HG03354 (cell line): ENCODE measurements around the gene VIPR1.

Source experiments
- ATAC-seq: cut with Tn5 transposase; IDR thresholded peaks from one replicate; pipeline ENCODE4 v1.9.1; 2021; ENCODE audit warnings: mild to moderate bottlenecking; ENCODE audit not compliant: unreplicated experiment, poor library complexity, severe bottlenecking

The VIPR1 gene

GRCh38 chr3:42508562-42508961 is 6.1 kb downstream of the VIPR1 start:
- ATAC-seq, result no peak

GRCh38 chr3:42509111-42509510 is 6.7 kb downstream of the VIPR1 start:
- ATAC-seq, result no peak

GRCh38 chr3:42510325-42510724 is 7.9 kb downstream of the VIPR1 start:
- no peak for ATAC-seq

GRCh38 chr3:42511201-42511600 is 8.8 kb downstream of the VIPR1 start:
- ATAC-seq, result no peak

GRCh38 chr3:42511736-42512135 is 9.3 kb downstream of the VIPR1 start:
- ATAC-seq, result no peak

GRCh38 chr3:42513121-42513520 is 10.7 kb downstream of the VIPR1 start:
- ATAC-seq, result no peak

GRCh38 chr3:42513521-42513920 is 11.1 kb downstream of the VIPR1 start:
- no peak for ATAC-seq

- no peak for ATAC-seq
Observed at GRCh38 chr3:42514876-42515275, 12.4 kb downstream of the VIPR1 start.

- ATAC-seq, result no peak
Observed at GRCh38 chr3:42515391-42515916, 13.0 kb downstream of the VIPR1 start.

GRCh38 chr3:42515976-42516375 is 13.5 kb downstream of the VIPR1 start:
- ATAC-seq, result no peak

GRCh38 chr3:42516443-42516842 is 14.0 kb downstream of the VIPR1 start:
- ATAC-seq, result no peak

GRCh38 chr3:42517117-42517516 is 14.7 kb downstream of the VIPR1 start:
- no peak for ATAC-seq

- no peak for ATAC-seq
Observed at GRCh38 chr3:42518800-42519567, 16.5 kb downstream of the VIPR1 start.

GRCh38 chr3:42519568-42519962 is 17.1 kb downstream of the VIPR1 start:
- ATAC-seq, result no peak

GRCh38 chr3:42520336-42520735 is 17.9 kb downstream of the VIPR1 start:
- ATAC-seq, result no peak

- ATAC-seq, result no peak
Observed at GRCh38 chr3:42520906-42521305, 18.5 kb downstream of the VIPR1 start.

- no peak for ATAC-seq
Observed at GRCh38 chr3:42524751-42525150, 22.3 kb downstream of the VIPR1 start.

GRCh38 chr3:42525212-42525611 is 22.8 kb downstream of the VIPR1 start:
- ATAC-seq, result no peak

- ATAC-seq, result no peak
Observed at GRCh38 chr3:42525736-42526345, 23.4 kb downstream of the VIPR1 start.

GRCh38 chr3:42526616-42527367 is 24.3 kb downstream of the VIPR1 start:
- ATAC-seq, result no peak
